ENCODE measurements around the gene NKPD1.
A peak's percentile ranks its signal among the peaks of the same experiment; 100 is the strongest.

NKPD1 gene

GRCh38 chr19:45184115-45184514 is 23.3 kb upstream of the NKPD1 start:
- Histone ChIP-seq H3K4me3 (ENCODE audit: extremely low read depth, insufficient read depth, low read length, poor library complexity, severe bottlenecking) (no peak overlapping the region), H3K27ac (ENCODE audit: low read depth, low read length, severe bottlenecking) (no peak overlapping the region), H3K9me3 (ENCODE audit: control insufficient read depth, low read length) (no peaks in the 10 kb centered on the region), H3K36me3 (ENCODE audit: control insufficient read depth, insufficient read depth, low read length) (peaks cover 11% of the 10 kb centered on the region), H3K4me1 (ENCODE audit: control insufficient read depth, insufficient read depth, low read length, poor library complexity, severe bottlenecking) (peaks cover 4% of the 10 kb centered on the region)
- 92 to 100% methylated on average over 4 of the region's 5 CpGs for WGBS, 2 experiments (ENCODE audit: insufficient coverage in 2 of 2)

GRCh38 chr19:45182758-45183157 is 22.0 kb upstream of the NKPD1 start:
- Histone ChIP-seq H3K36me3 (ENCODE audit: control insufficient read depth, insufficient read depth, low read length) (peaks cover 11% of the 10 kb centered on the region), H3K4me1 (ENCODE audit: control insufficient read depth, insufficient read depth, low read length, poor library complexity, severe bottlenecking) (peaks cover 4% of the 10 kb centered on the region), H3K9me3 (ENCODE audit: control insufficient read depth, low read length) (no peaks in the 10 kb centered on the region), H3K4me3 (ENCODE audit: extremely low read depth, insufficient read depth, low read length, poor library complexity, severe bottlenecking) (no peak overlapping the region), H3K27ac (ENCODE audit: low read depth, low read length, severe bottlenecking) (no peak overlapping the region)
- WGBS, 2 experiments (ENCODE audit: insufficient coverage in 2 of 2) = 85 to 94% methylated on average over 4 of the region's 4 CpGs

- no peak overlapping the region for H3K27ac ChIP-seq (ENCODE audit: low read depth, low read length, severe bottlenecking)
- H3K4me1 ChIP-seq (ENCODE audit: control insufficient read depth, insufficient read depth, low read length, poor library complexity, severe bottlenecking) = peaks cover 4% of the 10 kb centered on the region
- H3K9me3 ChIP-seq (ENCODE audit: control insufficient read depth, low read length) = no peaks in the 10 kb centered on the region
- H3K4me3 ChIP-seq (ENCODE audit: extremely low read depth, insufficient read depth, low read length, poor library complexity, severe bottlenecking) = no peak overlapping the region
- peaks cover 11% of the 10 kb centered on the region for H3K36me3 ChIP-seq (ENCODE audit: control insufficient read depth, insufficient read depth, low read length)
- WGBS, 2 experiments (ENCODE audit: insufficient coverage in 2 of 2) = 88 to 95% methylated on average over 7 of the region's 7 CpGs
Measured at GRCh38 chr19:45180936-45181335, 20.2 kb upstream of the NKPD1 start.

- Histone ChIP-seq H3K9me3 (ENCODE audit: control insufficient read depth, low read length) (no peaks in the 10 kb centered on the region), H3K36me3 (ENCODE audit: control insufficient read depth, insufficient read depth, low read length) (peaks cover 11% of the 10 kb centered on the region), H3K27ac (ENCODE audit: low read depth, low read length, severe bottlenecking) (peak overlapping the region; percentile 74), H3K4me1 (ENCODE audit: control insufficient read depth, insufficient read depth, low read length, poor library complexity, severe bottlenecking) (peaks cover 4% of the 10 kb centered on the region), H3K4me3 (ENCODE audit: extremely low read depth, insufficient read depth, low read length, poor library complexity, severe bottlenecking) (peak overlapping the region; percentile 83)
- 54 to 60% methylated on average over 5 to 7 of the region's 9 CpGs for WGBS, 2 experiments (ENCODE audit: insufficient coverage in 2 of 2)
Measured at GRCh38 chr19:45179892-45180370, 19.1 kb upstream of the NKPD1 start.

- peak overlapping the region; percentile 74 for H3K27ac ChIP-seq (ENCODE audit: low read depth, low read length, severe bottlenecking)
- H3K4me1 ChIP-seq (ENCODE audit: control insufficient read depth, insufficient read depth, low read length, poor library complexity, severe bottlenecking) = peaks cover 4% of the 10 kb centered on the region
- peak overlapping the region; percentile 83 for H3K4me3 ChIP-seq (ENCODE audit: extremely low read depth, insufficient read depth, low read length, poor library complexity, severe bottlenecking)
- 1 to 2% methylated on average over 70 to 93 of the region's 97 CpGs for WGBS, 2 experiments (ENCODE audit: insufficient coverage in 2 of 2)
- H3K9me3 ChIP-seq (ENCODE audit: control insufficient read depth, low read length) = no peaks in the 10 kb centered on the region
- H3K36me3 ChIP-seq (ENCODE audit: control insufficient read depth, insufficient read depth, low read length) = peaks cover 11% of the 10 kb centered on the region
Measured at GRCh38 chr19:45179072-45179891, 18.5 kb upstream of the NKPD1 start.

- H3K36me3 ChIP-seq (ENCODE audit: control insufficient read depth, insufficient read depth, low read length) = peaks cover 11% of the 10 kb centered on the region
- peak within 1 kb of the TSS; percentile 83 for H3K4me3 ChIP-seq (ENCODE audit: extremely low read depth, insufficient read depth, low read length, poor library complexity, severe bottlenecking)
- peaks cover 7% of the 10 kb centered on the region for H3K4me1 ChIP-seq (ENCODE audit: control insufficient read depth, insufficient read depth, low read length, poor library complexity, severe bottlenecking)
- H3K9me3 ChIP-seq (ENCODE audit: control insufficient read depth, low read length) = no peaks in the 10 kb centered on the region
- 0% methylated on average over 51 of the region's 51 CpGs for WGBS, 2 experiments (ENCODE audit: insufficient coverage in 2 of 2)
- H3K27ac ChIP-seq (ENCODE audit: low read depth, low read length, severe bottlenecking) = peak within 1 kb of the TSS; percentile 88
Measured at GRCh38 chr19:45178262-45179071, 17.7 kb upstream of the NKPD1 start, which contains the start of gene BLOC1S3. Gene BLOC1S3 (plus strand): TSS chr19:45178784. CDS start chr19:45179297, 513 bp downstream.

- H3K27ac ChIP-seq (ENCODE audit: low read depth, low read length, severe bottlenecking) = peak within 1 kb of the TSS; percentile 88
- H3K4me3 ChIP-seq (ENCODE audit: extremely low read depth, insufficient read depth, low read length, poor library complexity, severe bottlenecking) = peak within 1 kb of the TSS; percentile 83
- H3K9me3 ChIP-seq (ENCODE audit: control insufficient read depth, low read length) = no peaks in the 10 kb centered on the region
- WGBS, 2 experiments (ENCODE audit: insufficient coverage in 2 of 2) = 0 to 1% methylated on average over 30 to 32 of the region's 36 CpGs
- H3K36me3 ChIP-seq (ENCODE audit: control insufficient read depth, insufficient read depth, low read length) = peaks cover 11% of the 10 kb centered on the region
- H3K4me1 ChIP-seq (ENCODE audit: control insufficient read depth, insufficient read depth, low read length, poor library complexity, severe bottlenecking) = peaks cover 7% of the 10 kb centered on the region
Measured at GRCh38 chr19:45177817-45178261, 17.1 kb upstream of the NKPD1 start, which contains the start of gene TRAPPC6A. Gene TRAPPC6A (minus strand): TSS chr19:45178237. CDS start chr19:45178218, 19 bp downstream.

GRCh38 chr19:45175515-45176345 is 14.9 kb upstream of the NKPD1 start:
- no peak overlapping the region for H3K27ac ChIP-seq (ENCODE audit: low read depth, low read length, severe bottlenecking)
- WGBS, 2 experiments (ENCODE audit: insufficient coverage in 2 of 2) = 88 to 92% methylated on average over 6 to 8 of the region's 10 CpGs
- no peaks in the 10 kb centered on the region for H3K9me3 ChIP-seq (ENCODE audit: control insufficient read depth, low read length)
- peaks cover 12% of the 10 kb centered on the region for H3K4me1 ChIP-seq (ENCODE audit: control insufficient read depth, insufficient read depth, low read length, poor library complexity, severe bottlenecking)
- no peaks in the 10 kb centered on the region for H3K36me3 ChIP-seq (ENCODE audit: control insufficient read depth, insufficient read depth, low read length)
- no peak overlapping the region for H3K4me3 ChIP-seq (ENCODE audit: extremely low read depth, insufficient read depth, low read length, poor library complexity, severe bottlenecking)

GRCh38 chr19:45173816-45174215 is 13.0 kb upstream of the NKPD1 start:
- no peaks in the 10 kb centered on the region for H3K36me3 ChIP-seq (ENCODE audit: control insufficient read depth, insufficient read depth, low read length)
- peaks cover 13% of the 10 kb centered on the region for H3K4me1 ChIP-seq (ENCODE audit: control insufficient read depth, insufficient read depth, low read length, poor library complexity, severe bottlenecking)
- H3K27ac ChIP-seq (ENCODE audit: low read depth, low read length, severe bottlenecking) = peak overlapping the region; percentile 59
- no peak overlapping the region for H3K4me3 ChIP-seq (ENCODE audit: extremely low read depth, insufficient read depth, low read length, poor library complexity, severe bottlenecking)
- H3K9me3 ChIP-seq (ENCODE audit: control insufficient read depth, low read length) = no peaks in the 10 kb centered on the region
- WGBS, 2 experiments (ENCODE audit: insufficient coverage in 2 of 2) = 88 to 92% methylated on average over 6 to 10 of the region's 12 CpGs

Data from mesodermal cell (in vitro differentiated cells).